Activated CD4-positive, CD25-positive, alpha-beta regulatory T cell (primary cell): Measurements from ENCODE around the gene FAM219A.
A peak's percentile ranks its signal among the peaks of the same experiment; 100 is the strongest.
"Not testable (repeated sequence)": the region's sequence is repeated elsewhere in the genome, so short reads cannot be mapped to it uniquely, and the experiment has no call there.

Source experiments
- DNase-seq, 4 experiments: peaks; one replicate each; lab custom pipeline; 2025; lab: John Stamatoyannopoulos, UW

The FAM219A gene

DNA sequence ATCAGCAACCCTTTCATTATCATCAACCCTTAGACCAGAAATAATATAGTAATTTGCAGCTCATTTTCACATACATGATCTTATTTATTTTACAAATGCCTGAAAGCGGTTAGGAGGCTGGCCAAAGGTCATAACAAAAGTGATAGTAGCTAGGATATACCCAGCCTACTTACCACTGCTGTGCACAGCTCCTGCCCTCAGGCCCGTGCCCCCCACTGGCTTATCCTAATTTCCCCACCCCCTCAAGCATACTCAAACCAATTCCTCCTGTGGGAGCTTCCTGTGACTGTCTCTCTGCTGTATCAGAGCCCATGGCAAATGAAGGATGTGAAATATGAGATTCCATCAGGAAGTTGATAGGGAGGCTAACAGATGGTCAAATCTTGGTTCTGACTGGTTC is 14.8 kb downstream of the FAM219A start:
- no peak for DNase-seq

DNA sequence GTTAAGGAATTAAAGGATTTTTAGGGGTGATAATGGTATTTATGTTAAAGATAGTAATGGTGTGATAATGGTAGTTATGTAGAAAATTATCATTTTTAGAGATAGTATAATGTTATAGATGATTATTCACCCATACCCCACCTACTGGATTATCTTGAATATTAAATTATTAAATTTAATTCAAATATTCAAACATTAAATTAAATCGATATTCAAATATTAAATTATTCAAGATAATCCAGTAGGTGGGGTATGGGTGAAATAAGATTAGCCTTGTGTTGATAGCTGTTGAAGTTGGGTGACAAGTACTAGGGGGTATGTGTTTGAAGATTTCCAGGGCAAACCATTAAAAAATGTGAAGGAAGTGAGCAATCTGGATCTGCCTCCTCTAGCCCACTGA is 15.6 kb downstream of the FAM219A start:
- no peak for DNase-seq

DNA sequence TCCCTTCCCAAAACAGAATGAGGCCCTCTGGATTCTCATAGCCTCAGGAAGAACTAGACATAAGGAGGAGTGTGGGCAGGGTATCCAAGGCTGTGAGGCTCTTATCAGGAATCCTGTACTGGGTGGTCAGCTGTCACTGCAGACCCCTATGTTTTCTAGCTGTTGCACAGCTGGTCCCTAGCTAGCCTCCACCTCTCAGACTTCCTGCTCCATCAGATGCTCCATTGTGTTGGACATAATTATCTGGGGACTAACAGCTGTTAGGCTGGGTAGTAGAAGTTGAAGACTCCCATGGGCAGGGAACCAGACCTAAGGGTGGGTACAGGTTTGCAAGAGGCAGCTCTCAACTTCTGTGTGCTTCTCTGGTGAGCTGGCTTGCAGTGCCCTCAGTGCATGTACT is 18.4 kb downstream of the FAM219A start:
- no peak for DNase-seq

DNA sequence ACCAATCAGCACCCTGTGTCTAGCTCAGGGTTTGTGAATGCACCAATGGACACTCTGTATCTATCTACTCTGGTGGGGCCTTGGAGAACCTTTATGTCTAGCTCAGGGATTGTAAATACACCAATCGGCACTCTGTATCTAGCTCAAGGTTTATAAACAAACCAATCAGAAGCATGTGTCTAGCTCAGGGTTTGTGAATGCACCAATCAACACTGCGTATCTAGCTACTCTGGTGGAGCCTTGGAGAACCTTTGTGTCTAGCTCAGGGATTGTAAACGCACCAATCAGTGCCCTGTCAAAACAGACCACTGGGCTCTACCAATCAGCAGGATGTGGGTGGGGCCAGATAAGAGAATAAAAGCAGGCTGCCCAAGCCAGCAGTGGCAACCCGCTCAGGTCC is 19.9 kb downstream of the FAM219A start:
- not testable (repeated sequence) for DNase-seq

DNA sequence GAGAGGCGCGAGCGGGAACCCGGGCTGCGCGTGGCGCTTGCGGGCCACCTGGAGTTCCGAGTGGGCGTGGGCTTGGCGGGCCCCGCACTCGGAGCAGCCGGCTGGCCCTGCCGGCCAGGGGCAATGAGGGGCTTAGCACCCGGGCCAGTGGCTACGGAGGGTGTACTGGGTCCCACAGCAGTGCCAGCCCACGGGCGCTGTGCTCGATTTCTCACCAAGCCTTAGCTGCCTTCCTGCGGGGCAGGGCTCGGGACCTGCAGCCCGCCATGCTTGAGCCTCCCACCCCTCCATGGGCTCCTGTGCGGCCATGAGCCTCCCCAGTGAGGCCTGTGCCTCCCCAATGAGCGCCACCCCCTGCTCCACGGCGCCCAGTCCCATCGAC is 20.5 kb downstream of the FAM219A start:
- DNase-seq: not testable (repeated sequence)

DNA sequence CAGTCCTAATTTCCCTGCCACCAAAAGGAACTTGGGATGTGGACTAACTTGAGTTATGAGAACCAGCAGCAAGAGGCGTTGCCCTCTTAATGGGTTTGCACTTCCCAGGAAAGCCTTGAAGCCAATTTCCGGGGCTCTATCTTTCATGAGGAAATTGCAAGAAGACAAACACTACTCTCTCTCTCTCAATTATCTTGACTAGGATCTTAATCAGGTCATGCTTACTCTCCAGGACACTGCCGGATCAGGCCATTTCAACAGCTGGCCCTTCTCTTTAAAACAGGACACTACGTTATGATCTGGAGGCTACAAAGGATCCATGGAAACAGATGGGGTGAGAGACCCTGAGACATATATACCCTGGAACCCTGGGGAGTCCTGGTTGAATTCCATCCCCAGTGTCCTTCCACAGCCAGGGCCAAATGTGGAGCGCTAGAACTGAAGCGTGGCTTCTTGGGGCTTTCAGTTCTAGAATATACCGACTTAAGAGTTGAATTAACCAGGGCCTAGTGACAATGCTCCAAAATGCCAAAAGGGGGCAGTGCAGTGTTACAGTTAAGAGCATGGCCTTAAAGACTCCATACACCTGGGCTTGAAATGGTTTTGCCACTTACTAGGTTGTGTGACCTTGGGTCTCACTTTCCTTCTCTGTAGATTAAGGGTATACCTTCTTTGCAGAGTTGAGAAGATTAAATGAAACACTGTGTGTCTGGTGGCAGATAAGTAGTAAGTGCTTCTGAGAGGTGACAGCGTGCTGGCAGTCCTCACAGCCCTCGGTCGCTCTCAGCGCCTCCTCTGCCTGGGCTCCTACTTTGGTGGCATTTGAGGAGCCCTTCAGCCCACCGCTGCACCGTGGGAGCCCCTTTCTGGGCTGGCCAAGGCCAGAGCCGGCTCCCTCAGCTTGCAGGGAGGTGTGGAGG is 21.1 kb downstream of the FAM219A start:
- peak; percentile 14 to 31 (median 16) for DNase-seq

DNA sequence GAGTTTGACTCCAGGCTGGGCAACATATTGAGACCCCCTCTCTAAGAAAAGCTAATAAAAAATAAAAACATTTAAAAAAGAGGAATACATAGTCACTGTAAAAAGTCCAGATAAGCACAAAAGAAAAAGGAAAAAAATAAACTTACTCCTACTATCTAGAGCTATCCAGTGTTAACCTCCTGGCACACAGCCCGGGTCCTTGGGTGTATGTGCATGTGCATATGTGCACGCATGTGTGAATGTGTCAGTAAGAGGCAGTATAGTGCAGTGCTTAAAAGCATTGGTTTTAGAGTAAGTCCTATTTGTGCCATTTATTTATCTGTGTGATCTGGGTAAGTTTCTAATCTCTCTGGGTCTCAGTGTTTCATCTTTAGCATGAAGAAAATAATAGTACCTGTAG is 26.7 kb downstream of the FAM219A start:
- no peak for DNase-seq

DNA sequence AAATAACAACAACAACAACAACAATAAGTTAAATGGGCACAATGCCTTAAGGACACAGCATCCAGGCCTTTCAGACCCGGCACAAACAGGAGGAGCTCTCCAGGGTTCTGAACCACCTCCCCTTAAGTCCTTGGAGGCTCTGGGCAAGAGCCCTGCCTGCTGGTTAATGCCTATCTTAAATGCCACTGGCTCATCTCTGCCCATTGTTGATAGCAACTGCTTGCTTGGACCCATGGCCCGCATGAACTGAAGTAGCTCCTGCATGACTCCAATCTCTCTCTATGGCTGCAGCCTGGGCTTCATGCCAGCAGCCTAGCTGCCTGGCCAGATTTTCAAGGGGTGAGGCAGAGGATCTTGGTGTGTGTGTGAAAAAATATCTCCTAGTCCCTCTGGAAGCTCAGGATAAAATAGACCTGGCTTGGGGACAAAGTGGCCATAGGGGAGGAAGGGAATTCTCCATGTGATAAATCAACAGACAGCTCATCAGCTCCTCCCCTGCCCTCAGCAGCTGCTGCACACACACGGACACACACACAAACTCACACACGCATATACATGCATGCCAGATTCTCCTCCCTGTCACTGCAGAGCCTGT is 27.4 kb downstream of the FAM219A start:
- no peak for DNase-seq

DNA sequence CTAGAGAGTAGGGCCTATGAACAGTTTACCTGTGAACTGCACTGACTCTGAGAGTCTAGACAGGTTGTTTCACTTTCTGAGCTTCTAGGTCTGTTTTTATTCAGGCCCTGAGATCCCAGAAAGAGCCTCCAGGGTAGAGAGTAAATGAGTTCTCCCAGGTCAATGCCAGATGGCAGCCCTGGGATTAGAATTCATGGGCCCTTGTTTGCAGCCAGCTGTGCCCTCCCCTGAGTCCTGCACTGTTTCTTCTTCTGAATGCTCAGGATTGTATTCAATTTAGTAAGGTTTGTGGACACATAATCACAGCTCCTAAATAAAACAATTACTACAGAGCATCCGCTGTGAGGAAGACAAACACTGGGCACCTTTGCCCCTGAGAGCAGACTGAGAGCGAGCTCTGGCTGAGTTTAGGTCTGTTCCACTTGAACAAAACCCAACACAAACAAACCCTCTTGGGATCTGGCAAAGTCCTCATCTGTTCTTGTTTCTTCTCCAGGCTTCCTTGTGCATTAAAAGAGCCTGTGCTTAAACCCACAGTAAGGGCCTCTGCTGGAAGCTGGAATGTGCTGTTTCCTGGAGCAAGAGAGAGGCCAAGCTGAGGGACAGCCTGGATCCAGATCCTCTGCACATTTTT is 29.9 kb downstream of the FAM219A start:
- DNase-seq: no peak

DNA sequence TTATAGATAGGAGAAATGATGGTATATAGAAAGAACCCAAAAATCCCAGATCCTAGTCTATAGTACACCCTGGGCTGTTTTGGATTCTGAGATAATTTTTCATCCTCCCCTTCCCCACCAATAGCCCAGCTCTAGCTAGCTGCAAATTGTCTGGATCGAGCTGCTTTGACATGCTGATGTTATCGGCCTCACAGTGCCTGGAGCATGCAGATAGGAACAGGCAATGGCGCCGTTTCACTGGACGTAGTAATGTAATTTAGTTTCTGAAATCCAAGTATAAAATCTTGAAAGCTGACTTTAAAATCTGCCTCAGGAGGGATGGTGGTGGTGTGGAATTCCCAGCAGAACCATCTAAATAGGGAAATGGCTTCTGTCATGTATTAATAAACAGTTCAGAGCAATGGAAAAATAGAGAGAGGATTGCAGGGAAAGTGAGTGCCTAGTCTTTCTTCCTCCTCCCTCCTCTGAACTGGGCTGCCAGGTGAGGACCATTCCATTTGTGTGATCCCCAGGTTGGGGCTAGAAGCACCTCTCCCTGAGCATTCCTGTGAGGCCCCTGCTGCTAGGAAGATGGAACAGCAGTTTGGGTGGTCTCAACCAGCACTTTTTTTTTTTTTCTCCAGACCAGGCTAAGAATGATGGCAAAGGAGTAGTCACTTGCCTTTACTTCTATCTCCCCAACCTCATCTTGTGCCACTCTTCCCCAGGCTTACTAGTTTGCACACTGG is 31.9 kb downstream of the FAM219A start:
- no peak for DNase-seq

DNA sequence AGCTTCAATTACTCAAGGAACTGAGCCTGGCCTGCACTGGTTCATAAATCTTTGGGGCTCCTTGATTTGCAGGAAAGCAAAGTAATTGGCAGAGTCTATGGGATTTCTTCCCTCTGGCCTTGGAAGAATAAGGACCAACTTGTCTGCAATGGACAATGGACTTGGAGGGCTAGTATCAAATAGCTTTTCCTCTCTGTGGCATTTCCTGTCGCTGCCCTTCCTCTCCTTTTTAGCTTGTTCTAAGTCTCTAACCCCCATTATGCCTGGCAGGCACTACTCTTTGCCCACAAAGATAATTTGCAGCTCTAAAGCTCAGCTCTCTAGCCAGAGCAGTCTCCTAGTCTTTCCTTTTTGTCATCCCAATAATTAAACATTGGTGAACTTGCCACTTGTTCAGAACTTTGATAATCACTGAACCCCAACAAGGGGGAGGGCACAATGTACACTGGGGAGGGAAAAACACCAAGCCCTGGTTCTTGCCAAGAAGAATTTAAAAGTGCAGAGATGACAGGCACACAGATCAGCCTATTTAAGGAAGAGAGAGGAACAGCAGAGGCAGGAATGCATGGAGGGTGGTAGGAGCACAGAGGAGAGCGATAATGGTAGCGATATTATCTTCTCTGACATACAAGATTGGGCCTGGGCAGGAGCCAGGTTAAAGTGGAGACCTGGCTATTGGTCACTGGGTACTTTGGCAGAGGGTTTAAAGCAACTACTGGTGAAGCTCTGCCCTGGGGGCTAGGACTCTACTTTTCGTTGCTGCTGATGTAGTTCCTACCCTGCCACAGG is 38.5 kb downstream of the FAM219A start:
- DNase-seq: no peak

DNA sequence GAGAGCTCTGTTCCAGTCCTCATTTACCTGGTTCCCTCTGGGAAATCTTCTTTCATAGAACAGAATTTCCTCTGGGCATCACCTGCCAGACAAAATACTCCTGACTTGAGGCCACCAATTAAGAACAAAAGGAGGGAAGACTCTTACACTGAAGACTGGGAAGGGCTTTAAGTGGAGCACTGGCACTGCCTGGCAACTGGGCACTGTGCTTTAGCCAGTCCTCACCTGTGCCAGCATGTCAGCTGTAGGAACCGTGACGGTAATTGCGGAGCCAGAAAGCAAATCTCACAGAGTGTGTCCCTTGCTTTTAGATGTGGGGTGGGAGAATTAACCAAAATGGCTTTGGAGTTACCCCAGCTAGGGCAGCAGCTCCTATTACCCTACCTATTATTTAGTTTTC is 40.6 kb downstream of the FAM219A start:
- no peak for DNase-seq

DNA sequence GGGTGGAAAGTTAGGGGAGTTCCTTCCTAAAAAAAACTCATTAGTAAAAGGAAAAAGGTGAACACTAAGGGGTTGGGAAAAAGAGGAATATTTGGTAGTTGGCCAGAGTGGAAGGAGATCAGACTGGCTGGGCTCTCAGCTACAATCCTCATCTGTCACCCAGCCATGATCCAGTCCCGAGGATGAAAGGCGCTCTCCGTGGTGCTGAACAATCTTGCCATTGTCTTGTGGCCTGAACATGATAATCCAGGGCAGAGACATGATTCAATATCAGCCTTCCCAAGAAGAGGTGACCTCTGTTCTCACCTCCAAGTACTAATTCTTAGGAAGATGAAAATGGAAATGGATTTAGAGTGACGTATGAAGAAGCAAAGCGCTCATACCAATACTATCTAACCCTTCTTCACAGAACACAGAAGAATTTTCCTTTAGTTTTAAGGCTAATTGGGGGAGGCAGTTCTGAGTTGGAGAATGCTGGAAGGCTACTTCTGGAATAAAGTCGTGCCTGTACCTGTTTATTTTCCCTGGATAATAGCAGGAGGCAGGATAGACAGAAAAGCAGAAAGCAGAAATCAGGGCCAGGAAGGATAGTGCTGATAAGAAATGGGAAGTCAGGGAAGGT is 45.0 kb downstream of the FAM219A start:
- DNase-seq: peak in 2 of 4 experiments; percentile 3 to 7

DNA sequence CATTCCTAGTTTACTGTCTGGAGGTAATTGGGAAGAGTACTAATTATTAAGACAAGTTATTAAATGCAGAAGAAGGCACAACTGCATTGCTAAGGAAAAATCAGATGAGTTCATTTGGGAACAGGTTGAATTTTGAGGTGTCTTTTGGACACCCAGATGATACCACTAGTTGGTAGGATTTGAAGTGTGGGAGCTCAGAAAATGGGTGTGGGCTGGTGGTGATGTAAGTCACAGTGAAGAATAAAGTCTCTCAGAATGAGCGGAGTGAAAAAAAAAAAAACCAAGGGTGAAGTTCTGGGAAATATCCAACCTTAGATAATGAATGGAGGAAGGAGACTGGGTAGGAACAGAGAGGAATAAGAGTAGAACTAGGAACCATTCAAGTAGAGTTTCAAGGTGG is 46.0 kb downstream of the FAM219A start:
- DNase-seq: no peak

DNA sequence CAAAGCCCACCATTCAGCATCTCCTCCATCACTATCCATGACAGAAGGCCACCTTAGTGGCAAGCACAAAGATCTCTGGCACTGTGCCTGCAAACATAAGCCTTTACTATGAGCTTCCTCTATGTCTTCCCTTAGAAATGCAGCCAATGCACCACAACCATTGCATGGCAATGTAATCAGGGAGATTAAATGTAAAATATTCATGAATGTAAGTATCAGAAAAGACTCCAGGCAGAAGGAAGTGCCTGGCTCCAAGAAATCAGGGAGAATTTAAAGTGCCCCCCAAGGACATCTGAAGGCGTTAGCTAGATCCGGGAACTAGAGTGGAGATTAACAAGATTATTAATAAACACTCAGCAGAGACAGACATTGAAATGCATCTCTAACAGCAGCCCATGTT is 49.2 kb downstream of the FAM219A start:
- no peak for DNase-seq

DNA sequence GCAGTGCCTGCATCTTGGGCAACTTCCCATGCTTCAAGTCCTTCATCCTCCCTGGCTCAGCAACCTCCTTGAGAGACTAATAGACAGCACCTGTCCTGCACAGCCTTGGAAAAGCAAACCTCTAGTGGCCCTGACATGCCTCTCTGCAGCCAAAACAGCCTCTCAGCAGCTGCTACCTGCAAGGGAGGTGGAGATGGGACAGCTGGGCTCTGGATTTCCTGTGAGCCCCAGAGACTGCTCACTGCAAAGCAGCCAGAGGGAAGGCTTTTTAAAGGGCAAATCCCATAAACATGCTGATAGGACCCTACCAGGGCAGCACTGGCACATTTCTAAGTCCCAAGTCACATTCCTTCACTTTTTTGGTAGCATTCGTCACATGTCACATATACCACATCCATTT is 50.2 kb downstream of the FAM219A start:
- no peak for DNase-seq

DNA sequence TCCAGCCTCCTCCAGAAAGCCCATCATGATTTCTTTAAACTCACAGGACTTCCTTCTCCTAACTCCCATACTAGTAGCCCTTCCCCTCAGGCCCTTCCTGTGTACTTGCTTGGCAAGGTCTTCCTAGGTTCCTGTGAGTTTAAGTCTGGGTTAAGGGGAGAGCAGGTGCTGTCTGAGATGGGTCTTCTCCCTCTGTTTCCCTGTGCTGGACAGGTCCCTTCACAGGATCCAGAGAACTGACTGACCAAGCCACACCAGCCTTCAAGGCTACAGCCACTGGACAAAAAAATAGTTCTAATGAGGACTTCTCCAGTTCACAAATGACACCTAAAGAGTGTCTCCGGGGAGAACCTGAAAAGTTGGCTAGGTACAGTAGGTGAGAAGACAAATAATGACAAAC is 52.2 kb downstream of the FAM219A start:
- no peak for DNase-seq

DNA sequence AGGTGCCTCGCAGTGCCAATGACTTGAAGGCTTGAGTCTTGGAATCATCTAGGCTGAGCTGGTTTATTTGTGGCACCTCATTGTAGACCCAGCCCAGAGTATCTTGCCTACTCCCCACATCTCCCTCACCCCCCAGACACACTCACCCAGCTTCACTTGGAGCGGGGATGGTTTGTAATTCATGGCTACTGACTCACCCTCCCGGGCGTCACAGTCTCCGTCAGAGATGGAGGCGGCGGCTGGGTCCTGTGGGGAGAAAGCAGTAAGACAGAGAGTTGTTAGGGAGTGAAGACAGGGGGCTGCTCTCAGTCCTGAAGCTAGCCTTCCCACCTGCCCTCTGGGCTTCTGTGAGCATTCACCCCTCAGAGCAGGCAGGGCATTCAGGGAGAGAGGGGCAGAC is 52.7 kb downstream of the FAM219A start:
- DNase-seq: no peak

DNA sequence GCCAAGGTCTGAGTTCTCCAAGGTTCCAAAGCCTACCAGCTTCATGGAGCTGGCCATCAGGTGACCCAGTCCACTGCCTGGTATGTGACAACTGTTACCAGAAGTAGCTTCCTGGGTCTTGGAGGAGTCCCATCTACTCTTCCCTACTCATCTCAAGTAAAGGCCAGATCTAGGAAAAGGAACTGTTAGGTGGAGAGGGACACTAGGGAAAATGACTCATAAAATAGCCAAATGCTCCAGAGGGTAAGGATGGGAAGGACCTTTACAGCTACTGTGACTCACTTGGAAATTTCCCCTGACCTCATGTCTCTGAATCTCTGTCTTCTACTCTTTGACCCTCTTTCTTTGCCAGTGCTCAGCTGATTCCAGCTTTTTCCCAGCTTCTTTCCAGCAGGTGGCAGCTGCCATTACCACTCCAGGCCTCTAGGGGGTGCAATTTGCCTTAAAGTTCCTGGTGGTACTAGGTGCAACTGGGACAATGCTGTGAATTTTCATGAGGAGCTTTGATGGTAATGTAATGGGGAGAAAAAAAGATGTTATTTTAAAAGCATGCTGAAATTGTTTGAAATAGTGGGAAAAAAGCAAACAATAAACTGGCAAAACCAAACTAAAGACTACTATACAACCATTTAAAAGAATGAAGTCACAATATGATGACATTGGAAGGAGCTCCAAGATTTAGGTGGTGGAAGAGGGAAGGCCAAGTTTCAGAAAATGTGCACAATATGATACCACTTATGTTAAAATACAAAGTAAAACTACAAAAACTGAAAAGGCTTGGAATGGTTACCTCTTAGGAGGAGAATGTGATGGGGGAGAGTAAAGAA is 54.6 kb downstream of the FAM219A start:
- peak in 3 of 4 experiments; percentile 21 to 30 (median 22) for DNase-seq
